Measurements from ENCODE around the gene PSIP1.
"Not testable (repeated sequence)": the region's sequence is repeated elsewhere in the genome, so short reads cannot be mapped to it uniquely, and the experiment has no call there.

Gene PSIP1

DNA sequence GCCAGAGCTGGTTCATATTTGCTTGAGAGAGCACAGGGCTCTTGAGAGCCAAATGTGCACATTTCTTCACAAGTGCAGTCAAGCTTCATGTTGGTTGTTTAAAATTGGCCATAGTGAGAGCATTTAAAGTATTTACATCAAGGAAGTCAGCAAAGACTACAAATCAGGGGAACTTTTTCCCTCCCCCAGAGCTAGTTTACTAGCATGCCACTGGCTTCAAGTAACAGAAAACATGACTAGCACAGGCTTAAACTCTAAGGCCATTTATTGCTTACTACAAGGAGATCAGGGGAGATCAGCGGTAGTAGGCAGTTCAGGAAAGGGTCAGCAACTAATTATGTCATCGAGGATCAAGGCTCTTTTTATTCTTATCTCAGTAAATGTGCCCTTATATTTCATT is 31.1 kb upstream of the PSIP1 start:
- Histone ChIP-seq H4K20me1 (ENCODE audit: insufficient read depth, low read length, poor library complexity, severe bottlenecking) (no peaks in the 10 kb centered on the region), H3F3A (ENCODE audit: low read depth) (no peaks in the 10 kb centered on the region), H3K79me2 (ENCODE audit: insufficient read depth, low read length) (no peaks in the 10 kb centered on the region), H3K4me3 (ENCODE audit: low read length, poor library complexity, severe bottlenecking) (no peak overlapping the region), H3K27me3 (ENCODE audit: insufficient read depth, low read length, poor library complexity, severe bottlenecking) (no peaks in the 10 kb centered on the region), H3K4me1 (ENCODE audit: insufficient read depth, low read length, poor library complexity, severe bottlenecking) (no peaks in the 10 kb centered on the region), H2AFZ (ENCODE audit: low read length) (0 out of 2 replicates have a peak overlapping the region, but pooled peaks have one; percentile 7), H3K9ac (ENCODE audit: low read depth, low read length, poor library complexity, severe bottlenecking) (no peak overlapping the region), H3K4me2 (ENCODE audit: low read depth, low read length, poor library complexity, severe bottlenecking) (no peak overlapping the region), H3K9me3 (ENCODE audit: insufficient read depth, low read depth, low read length) (no peaks in the 10 kb centered on the region), H3K9me2 (replicated peaks; ENCODE audit: low read depth, low read length) (no peaks in the 10 kb centered on the region), H3K36me3 (ENCODE audit: insufficient read depth, low read length) (no peaks in the 10 kb centered on the region)
- TF ChIP-seq, protein P1, sequence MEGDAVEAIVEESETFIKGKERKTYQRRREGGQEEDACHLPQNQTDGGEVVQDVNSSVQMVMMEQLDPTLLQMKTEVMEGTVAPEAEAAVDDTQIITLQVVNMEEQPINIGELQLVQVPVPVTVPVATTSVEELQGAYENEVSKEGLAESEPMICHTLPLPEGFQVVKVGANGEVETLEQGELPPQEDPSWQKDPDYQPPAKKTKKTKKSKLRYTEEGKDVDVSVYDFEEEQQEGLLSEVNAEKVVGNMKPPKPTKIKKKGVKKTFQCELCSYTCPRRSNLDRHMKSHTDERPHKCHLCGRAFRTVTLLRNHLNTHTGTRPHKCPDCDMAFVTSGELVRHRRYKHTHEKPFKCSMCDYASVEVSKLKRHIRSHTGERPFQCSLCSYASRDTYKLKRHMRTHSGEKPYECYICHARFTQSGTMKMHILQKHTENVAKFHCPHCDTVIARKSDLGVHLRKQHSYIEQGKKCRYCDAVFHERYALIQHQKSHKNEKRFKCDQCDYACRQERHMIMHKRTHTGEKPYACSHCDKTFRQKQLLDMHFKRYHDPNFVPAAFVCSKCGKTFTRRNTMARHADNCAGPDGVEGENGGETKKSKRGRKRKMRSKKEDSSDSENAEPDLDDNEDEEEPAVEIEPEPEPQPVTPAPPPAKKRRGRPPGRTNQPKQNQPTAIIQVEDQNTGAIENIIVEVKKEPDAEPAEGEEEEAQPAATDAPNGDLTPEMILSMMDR (conservative IDR thresholded peaks at IDR 0.05; ENCODE audit: low read length): no peak
- TF ChIP-seq EZH2phosphoT487 (IDR thresholded peaks at IDR 0.05; ENCODE audit: borderline replicate concordance): no peak

DNA sequence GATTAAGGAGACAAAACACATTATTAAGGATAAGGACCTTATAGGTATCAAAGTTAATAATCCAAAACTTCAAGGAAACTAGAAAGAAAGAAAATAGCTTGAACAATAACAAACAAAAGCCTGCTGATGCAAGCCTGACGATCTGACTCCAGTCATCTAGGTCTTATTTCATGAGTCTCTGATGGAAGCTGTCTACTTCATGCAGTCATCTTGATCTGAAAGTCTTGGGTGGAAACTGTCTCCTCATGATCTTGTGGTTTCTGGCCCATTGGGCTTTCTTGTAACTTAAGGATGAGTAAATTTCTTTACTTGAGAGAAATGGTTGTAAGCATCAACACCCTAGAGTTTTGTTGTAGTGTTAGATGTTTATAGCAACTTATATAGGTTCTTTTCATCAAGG is 20.6 kb upstream of the PSIP1 start:
- no peaks in the 10 kb centered on the region for H3K9me3 ChIP-seq (ENCODE audit: insufficient read depth, low read depth, low read length)
- H3K27me3 ChIP-seq (ENCODE audit: insufficient read depth, low read length, poor library complexity, severe bottlenecking): no peaks in the 10 kb centered on the region
- H4K20me1 ChIP-seq (ENCODE audit: insufficient read depth, low read length, poor library complexity, severe bottlenecking): no peaks in the 10 kb centered on the region
- H3K79me2 ChIP-seq (ENCODE audit: insufficient read depth, low read length): no peaks in the 10 kb centered on the region
- no peak overlapping the region for H3K9ac ChIP-seq (ENCODE audit: low read depth, low read length, poor library complexity, severe bottlenecking)
- no peaks in the 10 kb centered on the region for H3K9me2 ChIP-seq (replicated peaks; ENCODE audit: low read depth, low read length)
- TF ChIP-seq, protein P1 (conservative IDR thresholded peaks at IDR 0.05; ENCODE audit: low read length): no peak
- TF ChIP-seq EZH2phosphoT487 (IDR thresholded peaks at IDR 0.05; ENCODE audit: borderline replicate concordance): no peak
- H3K4me3 ChIP-seq (ENCODE audit: low read length, poor library complexity, severe bottlenecking): no peak overlapping the region
- no peak overlapping the region for H3K4me2 ChIP-seq (ENCODE audit: low read depth, low read length, poor library complexity, severe bottlenecking)
- H3K4me1 ChIP-seq (ENCODE audit: insufficient read depth, low read length, poor library complexity, severe bottlenecking): peaks cover 19% of the 10 kb centered on the region
- no peak overlapping the region for H2AFZ ChIP-seq (ENCODE audit: low read length)
- no peaks in the 10 kb centered on the region for H3F3A ChIP-seq (ENCODE audit: low read depth)
- no peaks in the 10 kb centered on the region for H3K36me3 ChIP-seq (ENCODE audit: insufficient read depth, low read length)

DNA sequence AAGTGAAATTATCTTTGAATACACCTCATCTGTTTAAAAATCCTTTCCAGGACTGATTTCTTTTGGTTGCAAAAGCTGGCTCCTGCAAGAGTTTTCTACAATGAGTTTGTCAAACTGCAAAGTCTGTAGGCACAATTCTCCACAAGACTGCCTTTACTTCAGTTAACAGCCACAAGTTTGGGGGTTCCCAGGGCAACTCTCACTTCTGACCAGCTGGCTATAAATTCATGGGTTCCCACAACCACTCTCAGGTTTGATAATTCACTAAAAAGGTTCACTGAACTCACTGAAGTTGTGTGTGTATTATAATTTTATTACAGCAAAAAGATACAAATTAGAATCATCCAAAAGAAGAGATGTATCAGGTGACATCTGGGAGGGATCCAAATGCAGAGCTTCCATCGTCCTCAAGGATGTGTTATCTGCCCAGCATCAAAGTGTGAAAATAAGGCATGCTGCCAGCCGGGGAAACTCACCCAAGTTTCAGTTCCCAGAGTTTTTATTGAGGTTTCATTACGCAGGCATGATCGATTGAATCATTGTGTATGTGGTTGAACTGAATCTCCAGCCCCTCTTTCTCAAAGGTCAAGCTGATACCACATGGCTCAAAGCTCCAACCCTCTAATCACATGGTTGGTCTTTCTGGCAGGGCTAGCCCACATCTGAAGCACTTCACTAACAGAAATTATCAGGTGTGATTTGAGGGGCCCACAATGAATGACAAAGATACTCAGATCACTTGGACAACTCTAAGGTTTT is 19.0 kb upstream of the PSIP1 start:
- no peaks in the 10 kb centered on the region for H3K27me3 ChIP-seq (ENCODE audit: insufficient read depth, low read length, poor library complexity, severe bottlenecking)
- no peak overlapping the region for H3K9ac ChIP-seq (ENCODE audit: low read depth, low read length, poor library complexity, severe bottlenecking)
- H3K9me3 ChIP-seq (ENCODE audit: insufficient read depth, low read depth, low read length): no peaks in the 10 kb centered on the region
- no peak overlapping the region for H3K4me2 ChIP-seq (ENCODE audit: low read depth, low read length, poor library complexity, severe bottlenecking)
- no peaks in the 10 kb centered on the region for H3K9me2 ChIP-seq (replicated peaks; ENCODE audit: low read depth, low read length)
- no peaks in the 10 kb centered on the region for H4K20me1 ChIP-seq (ENCODE audit: insufficient read depth, low read length, poor library complexity, severe bottlenecking)
- H3K4me3 ChIP-seq (ENCODE audit: low read length, poor library complexity, severe bottlenecking): no peak overlapping the region
- H3K36me3 ChIP-seq (ENCODE audit: insufficient read depth, low read length): no peaks in the 10 kb centered on the region
- H2AFZ ChIP-seq (ENCODE audit: low read length): no peak overlapping the region
- no peak for TF ChIP-seq EZH2phosphoT487 (IDR thresholded peaks at IDR 0.05; ENCODE audit: borderline replicate concordance)
- TF ChIP-seq, protein P1 (conservative IDR thresholded peaks at IDR 0.05; ENCODE audit: low read length): no peak
- H3K4me1 ChIP-seq (ENCODE audit: insufficient read depth, low read length, poor library complexity, severe bottlenecking): peaks cover 19% of the 10 kb centered on the region
- H3F3A ChIP-seq (ENCODE audit: low read depth): no peaks in the 10 kb centered on the region
- H3K79me2 ChIP-seq (ENCODE audit: insufficient read depth, low read length): no peaks in the 10 kb centered on the region

DNA sequence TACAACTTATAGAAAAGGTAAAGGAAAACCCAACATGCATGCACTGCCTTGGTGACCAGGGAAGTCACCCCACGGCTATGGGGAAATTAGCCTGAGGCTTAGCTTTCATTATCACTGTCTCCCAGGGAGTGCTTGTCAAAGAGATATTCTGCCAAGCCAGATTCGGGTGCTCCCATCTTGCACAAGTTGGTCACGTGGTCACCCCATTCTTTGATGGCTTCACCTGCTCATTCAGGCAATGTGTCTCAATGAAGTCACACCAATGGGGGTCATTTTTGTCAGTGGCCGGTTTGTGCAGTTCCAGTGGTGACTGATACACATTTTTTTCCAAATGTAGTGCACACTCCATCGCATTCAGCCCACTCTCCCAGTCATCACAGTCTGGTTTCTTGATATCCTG is 16.3 kb upstream of the PSIP1 start:
- not testable (repeated sequence) for H2AFZ ChIP-seq (ENCODE audit: low read length); H3K36me3 ChIP-seq (ENCODE audit: insufficient read depth, low read length); H3K9me2 ChIP-seq (replicated peaks; ENCODE audit: low read depth, low read length); H3K9me3 ChIP-seq (ENCODE audit: insufficient read depth, low read depth, low read length); H3K4me3 ChIP-seq (ENCODE audit: low read length, poor library complexity, severe bottlenecking); H3K9ac ChIP-seq (ENCODE audit: low read depth, low read length, poor library complexity, severe bottlenecking); H3K27me3 ChIP-seq (ENCODE audit: insufficient read depth, low read length, poor library complexity, severe bottlenecking); H3F3A ChIP-seq (ENCODE audit: low read depth); H3K4me2 ChIP-seq (ENCODE audit: low read depth, low read length, poor library complexity, severe bottlenecking); H3K79me2 ChIP-seq (ENCODE audit: insufficient read depth, low read length); H4K20me1 ChIP-seq (ENCODE audit: insufficient read depth, low read length, poor library complexity, severe bottlenecking); H3K4me1 ChIP-seq (ENCODE audit: insufficient read depth, low read length, poor library complexity, severe bottlenecking)

Measured in Loucy (cell line).